CD4-positive, alpha-beta T cell treated with Interleukin-21 for 1 hour (primary cell): Measurements from ENCODE around the gene KLF16.

Source experiments
- DNase-seq: peaks from one replicate; pipeline ENCODE4 v3.0.0-alpha.2; 2020

Gene KLF16

DNA sequence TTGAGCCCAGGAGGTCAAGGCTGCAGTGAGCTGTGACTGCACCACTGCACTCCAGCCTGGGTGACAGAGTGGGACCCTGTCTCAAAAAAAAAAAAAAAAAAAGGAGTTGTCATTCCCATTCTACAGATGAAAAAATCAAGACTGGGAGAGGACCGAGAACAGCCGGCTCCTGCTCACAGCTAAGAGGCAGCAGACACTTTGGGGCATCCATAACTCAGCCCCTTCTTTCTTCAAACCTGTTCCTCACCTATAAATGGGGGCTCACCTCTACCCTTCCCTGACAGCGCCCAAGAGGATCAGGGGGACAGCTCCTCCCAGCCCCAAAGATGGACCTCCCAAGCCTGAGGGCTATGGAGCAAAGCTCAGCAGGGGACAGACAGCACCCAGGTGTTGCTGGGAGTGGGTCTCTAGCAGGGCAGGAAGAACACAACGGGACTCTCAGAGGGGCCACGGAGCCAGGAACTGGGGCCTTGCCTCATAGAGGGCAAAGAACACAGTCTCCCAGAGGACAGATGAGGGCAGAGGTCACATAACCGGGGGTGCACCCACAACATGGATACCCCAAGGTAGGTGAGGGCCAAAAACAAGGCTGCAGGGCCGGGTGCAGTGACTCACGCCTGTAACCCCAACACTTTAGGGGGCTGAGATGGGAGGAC lies 3.4 kb upstream of the KLF16 start:
- no peak for DNase-seq

DNA sequence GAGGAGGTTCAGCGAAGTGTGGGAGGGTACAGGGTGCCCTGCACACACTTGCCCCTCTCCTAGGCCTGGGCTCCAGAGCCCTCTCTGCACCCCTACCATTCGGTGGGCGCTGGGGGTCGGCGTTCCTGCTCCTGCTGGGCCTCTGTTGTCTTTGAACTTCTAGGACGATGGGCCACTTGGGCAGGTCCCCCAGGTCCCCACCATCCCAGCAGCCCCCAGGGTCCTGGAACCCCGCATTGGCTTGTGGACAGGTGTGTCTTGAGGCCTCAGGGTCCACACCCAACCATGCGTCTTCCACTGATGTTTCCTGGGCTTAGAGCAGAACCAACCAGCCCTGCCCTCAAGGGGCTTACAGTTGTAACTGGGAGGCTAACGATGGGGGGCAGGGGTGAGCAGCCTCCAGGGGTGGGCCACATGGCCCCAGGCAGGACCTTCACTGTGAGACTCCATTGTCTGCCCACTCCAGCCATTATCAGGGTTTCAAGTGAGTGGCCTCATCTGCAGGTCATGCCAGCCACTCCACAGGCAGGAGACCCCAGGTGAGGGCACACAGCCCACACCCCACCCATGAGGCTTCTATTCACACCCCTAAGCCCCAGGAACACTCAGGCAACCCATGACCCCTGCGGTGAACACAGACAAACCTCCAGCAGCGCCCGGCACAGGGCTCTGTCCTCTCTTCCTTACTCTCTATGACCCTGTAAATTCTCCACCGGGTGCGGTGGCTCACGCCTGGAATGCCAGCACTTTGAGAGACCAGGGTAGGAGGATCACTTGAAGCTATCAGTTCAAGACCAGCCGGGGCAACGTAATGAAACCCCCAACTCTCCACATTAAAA lies 2.0 kb upstream of the KLF16 start:
- DNase-seq: no peak

DNA sequence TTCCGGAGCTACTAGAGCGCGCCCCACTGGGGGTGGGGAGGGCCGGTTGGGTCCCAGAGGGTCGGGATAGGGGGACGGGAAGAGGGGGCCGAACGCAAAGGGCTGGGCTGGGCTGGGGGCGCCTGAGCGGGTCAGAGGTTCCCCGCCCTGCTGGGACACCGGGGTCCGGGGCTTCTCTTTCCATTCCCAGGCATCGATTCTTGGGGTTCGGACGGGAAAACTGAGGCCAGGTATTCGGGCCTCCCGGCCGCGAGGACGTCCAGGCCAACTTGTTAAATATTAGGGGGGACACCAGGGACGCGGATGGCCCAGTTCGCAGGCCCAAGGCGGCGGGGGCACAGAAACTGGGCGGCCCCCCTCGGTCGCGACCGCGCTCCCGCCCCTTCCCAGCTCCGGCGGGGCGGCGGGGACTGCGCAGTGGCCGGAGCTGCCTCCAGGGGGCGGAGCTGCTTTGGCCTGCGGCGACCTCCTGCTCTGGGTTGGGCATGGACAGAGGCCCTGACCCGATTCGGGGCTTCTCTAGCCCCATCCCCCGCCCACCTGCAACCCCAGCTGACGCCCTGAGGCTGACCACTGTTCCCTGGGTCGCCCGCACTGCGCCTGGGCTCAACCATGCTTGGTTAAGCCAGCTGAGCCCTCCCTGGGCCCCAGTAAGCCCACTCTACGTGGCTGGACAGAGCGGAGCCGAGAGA lies 1.2 kb upstream of the KLF16 start:
- peak; percentile 70 for DNase-seq

DNA sequence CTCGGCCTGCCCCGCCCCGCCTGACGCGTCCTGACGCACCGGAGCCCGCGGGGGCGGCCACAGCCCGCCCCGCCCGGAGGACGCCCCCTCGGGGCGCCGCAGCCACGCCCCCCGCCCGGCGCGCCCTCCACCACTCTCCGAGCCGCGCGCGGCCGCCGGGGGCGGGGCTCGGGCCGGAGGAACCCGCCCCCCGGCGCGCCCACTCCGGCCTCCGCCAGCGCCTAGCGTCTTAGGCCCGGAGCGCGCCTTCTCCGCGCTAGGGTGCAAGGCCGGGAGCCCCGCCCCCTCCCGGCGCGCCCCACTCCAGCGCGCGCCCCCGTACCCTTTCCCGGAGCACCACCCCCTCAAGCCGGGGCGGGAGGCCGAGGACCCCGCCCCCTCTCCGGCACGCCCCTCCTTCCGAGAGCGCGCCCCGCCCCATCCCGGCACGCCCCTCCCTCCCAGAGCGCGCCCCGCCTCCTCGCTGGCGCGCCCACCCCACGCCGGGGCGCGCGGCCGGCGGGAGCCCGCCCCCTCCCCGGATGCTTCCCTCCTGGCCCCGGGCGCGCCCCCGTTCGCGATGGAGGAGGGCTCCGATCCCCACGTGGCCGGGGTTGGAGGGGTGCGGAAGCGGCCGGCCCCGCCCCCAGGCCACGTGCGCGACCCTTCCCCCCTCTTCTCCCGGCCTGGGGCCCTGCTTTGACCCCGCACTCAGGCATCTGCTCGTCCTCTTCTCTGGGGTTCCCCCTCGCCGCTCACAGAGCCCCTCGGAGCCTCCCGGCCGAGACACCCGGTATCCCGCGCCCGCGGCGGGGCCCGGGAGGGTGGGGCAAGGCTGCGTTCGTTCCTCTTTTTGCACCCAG lies 480 bp upstream of the KLF16 start:
- peak; percentile 93 for DNase-seq

DNA sequence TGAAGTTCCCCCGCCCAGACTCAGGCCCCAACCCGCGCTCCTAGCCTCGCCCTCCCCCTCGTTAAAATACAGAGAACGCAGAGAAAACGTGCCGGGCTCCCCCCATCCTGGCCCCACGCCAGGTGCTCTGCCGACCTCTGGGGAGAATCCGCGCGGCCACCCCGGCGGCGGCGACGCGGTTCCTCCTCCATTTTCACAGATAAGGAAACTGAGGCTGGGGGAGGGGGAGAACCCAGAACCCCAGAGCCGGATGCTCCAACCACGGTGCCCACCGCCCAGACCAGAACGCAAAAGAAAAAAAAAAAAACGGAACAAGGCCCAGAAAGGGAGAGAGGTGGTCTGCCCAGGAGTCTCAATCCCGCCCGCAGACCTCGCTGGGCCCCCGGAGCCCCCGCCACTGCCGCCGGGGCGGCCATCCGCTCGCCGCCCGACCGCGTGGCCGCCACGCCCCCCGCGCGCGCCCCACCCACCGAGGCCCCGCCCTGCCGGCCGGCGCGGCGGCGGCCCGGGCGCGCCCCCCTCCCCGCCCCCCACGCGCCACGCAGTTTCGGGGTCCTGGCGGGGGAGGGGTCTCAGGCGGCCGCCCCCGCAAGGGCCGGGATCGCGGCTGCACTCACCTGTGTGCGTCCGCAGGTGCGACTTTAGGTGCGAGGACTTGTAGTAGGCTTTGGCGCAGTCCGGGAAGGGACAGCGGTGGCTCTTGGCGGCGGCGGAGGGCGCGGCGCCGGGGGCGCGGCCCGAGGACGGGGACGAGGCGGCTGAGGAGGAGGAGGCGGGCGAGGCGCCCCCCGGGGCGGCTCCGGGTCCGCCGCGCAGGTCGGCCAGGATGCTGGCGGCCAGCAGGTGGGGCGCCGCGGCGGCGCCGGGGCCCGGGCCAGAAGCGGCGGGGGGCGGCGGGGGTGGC lies 703 bp downstream of the KLF16 start:
- peak; percentile 71 for DNase-seq

DNA sequence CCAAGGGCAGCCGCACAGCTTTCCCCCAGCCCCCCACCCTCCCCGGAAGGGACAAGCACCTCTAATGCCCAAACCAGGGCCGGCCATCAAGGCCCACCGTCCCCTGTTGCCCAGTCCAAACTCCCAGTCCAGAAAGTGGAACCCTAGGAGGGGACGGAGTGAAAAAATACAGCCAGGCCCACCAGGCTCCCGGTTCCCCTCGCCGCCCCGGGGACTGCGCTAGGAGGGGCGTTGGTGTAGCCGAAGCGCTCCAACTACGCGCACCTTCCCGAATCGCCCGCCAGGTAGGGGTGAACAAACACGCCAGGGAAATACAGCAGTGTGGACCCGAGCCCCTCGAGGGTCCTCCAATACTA lies 1.3 kb downstream of the KLF16 start:
- no peak for DNase-seq

DNA sequence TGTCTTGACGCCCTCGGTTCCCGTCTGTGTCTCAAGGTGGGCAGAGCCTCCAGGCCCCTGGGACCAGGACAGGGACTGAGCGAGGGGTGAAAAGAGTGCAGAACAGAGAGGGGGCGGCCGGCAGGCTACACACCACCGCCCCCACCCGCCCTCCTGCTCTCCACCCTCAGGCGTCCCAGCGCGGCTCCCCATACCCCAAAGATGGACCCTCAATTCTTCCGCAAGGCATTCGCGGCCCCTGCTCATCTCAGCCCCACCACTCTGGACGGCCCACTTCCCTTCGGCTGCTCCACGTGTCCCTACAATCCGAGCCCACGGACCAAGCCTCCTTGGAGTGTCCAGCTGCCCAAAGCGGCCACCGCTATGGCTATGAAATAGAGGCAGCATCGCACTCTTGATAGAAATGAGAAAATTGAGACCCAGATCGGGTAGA lies 1.8 kb downstream of the KLF16 start:
- no peak for DNase-seq

DNA sequence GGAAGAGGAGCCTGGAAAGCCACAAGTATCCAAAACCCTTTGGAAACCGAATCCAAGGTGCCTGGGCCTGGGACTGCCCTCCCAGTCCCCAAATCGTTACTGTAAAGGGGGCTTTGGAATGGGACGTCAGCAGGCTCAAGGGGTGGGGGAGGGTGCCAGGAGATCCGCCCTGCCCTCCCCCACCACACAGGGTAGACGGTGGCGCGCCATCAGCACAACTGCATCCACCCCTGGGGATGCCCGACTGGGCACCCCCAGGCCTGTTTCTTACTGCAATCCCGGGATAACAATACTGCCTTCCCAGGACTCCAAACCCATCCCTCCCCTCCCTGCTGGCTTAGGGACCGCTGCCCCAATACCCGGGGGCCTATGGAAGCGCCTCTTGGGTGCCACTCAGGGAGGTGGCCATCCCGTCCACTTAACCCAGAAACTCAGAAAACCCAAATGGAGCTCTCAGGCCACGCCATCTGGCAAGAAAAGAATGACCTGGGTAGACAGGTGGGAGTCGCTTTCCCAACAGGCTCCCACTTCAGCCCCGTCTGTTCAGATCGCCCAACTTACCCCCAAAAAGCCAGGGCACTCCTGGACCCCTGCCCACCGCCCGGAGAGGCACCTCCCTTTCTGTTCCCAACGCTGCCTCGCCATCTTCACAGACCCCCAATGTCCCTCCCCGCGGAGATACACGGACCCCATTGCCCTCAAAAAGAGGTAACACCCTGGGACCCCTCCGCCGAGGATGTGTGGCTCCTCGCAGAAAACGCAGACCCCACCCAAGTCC lies 2.4 kb downstream of the KLF16 start:
- DNase-seq: no peak

DNA sequence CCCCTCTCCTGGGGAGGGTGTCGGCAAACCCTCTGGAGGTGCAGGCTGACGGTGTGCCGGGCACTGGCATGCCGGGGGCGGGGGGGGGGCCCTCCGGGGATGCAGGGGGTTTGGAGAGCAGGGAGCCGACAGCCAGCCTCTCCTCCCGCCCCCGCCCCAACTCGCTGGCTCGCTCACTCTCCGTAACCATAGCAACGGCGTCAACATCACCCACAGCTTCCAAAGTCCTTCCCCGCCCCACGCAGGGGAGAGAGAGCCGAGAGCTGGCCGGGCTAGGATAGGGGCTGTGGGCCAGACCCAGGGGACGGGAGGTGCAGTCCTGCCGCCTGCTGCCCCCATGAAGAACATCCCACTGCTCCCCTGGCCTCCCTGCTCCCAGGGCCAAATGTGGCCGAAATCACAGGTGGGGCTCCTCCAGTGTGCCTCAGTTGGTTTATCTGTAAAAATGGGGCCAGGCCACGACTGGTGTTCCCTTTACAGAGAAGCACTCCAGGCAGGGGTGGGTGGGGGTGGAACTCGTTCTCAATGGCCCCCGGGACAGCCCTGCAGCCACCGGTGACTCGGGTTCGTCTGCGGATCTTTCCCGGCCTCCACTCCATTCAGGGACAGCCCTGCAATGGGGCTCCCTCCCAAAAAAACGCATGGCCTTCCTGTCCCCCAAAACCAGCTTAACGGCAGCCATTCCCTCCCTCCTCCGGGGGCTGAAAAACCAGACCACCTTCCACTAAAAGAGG lies 3.2 kb downstream of the KLF16 start:
- DNase-seq: peak; percentile 77

DNA sequence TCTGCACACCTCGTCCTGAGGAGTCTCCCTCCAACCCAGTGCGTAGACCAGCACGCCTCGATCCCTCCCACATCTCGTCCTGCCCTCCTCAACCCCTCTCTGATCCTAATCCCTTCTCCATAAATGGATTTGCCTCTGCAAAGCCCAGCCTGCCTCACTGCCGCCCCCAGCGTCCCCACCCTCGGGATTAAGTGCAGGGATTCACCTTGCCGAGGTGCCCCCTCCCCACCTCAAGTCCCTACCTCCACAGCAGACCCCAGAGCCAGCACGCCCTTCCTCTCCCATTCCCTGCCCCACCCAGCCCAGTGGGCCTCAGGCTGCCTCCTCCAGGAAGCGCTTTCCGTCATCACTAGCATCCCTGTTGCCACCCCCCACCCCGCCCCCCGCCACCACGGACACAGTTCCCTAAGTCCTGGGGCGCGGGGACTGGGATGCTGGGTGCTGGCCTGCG lies 4.0 kb downstream of the KLF16 start:
- DNase-seq: no peak

DNA sequence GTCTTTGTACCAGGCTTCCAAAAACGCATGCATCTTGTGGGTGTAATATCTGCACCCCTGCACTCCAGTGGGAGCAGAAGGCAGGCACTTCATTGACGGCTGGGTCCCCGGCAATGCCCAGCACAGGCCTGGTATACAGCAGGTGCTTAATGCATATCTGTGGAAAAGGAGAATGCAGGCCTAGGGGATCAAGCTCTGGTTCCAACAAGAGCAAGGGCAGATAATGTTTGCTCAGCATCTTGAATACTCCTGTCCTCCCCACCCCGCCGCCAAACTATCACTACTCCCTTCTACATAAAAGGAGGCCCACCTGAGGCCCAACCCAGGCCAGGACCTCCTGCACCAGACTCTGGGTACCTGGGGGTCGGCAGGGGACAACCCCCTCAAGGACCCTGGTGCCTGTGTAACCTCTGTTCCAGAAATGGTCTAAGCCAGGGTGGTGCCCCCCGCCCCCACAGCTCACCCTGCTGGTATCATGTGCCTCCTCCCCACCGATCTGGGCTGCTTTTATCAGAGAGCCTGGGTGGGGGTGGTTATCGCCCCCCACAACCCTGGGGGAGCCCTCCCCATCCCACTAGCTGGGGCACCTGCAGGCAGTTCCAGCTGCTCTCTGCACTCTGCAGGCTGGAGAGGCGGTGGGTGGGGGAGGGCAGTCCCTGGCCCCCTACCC lies 4.8 kb downstream of the KLF16 start:
- no peak for DNase-seq

DNA sequence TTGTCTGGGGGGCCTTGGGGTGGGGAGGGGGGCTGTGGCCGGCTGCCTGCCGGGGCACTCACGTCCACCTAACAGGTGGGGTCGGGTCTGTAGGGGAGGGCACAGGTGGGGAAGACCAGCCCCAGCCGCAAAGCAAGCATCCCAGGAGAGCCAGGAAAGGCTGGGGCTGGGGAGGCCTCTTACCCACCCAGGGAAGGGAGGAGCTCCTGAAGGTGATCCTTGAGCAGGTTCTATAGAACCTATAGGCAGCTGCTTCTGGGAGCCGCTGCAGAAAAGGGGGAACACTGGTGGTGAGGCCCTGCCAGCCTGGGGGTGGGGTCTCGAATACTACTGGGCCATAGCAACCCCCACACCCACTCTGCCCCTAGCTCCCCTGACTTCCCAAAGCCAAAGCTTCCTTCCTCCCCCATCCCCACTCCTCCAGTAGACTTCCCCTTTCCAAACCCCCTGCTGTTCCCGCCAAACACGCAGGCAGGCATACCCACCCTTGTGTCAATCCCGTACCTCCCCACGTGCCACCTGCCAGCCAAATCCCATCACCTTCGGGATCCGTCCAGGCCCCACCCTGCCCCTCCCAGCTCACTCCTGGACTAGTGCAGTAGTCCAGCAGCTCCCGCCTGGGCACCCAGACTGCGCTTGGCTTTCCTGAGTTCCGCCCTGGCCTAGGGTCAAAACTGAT lies 5.6 kb downstream of the KLF16 start:
- DNase-seq: no peak

DNA sequence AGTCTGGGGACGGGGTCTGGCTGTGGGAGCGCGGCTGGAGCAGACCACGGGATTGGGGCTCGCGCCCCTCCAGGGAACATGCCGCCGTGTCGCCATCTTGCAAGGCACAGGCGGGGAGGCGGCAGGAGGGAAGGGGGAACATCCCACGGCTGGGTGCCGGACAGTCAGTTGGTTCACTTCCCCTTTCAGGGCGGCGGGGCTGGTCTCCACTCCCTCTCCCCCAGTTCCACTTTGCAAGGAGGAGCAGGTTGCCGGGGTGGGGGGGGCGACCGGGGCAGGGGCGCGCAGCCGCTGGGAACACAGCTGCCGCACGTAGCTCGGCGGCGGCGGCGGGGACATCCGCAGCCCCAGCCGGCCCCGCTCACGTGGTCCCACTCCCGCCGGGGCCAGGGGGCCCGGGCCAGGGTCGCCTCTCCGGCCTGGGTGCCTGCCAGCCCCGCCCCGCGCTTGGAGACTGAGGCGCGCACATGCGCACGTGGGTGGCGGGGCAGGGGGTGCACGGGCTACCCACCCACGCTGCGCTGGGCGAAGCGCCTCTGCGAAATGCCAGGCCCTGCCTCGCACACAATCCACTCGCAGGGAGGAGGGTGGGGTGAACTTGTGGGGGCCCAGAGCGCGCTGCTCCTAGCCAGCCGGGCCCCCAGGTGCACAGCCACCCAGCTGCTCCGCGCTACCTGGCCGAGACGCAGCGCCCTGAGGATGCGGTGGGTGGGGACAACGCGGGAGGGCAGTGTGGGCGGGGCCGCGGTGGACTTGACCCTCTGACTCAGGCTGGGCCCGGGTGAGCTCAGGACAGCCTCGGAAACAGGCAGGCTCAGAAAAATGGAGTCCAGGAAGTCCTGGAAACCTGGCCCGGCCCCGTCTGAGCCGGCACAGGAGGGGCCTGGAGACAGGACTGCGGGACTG lies 6.4 kb downstream of the KLF16 start:
- peak; percentile 46 for DNase-seq

DNA sequence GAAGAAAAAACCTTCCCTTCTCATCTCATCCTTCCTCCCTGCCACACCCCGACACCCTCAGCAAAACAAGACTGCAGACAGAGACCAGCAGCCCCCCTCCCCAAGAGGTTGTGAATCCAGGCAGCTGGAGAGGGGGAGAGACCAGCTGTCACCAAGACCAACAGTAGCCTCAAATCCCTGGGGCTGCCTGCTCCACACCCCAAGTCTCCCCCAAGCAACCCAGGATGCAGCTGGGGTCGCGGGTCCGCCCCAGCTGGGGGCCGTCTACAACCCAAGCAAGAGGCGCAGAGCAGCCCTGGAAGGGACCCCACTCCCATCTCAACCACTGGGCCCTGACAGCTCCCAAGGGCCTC lies 7.1 kb downstream of the KLF16 start:
- no peak for DNase-seq

DNA sequence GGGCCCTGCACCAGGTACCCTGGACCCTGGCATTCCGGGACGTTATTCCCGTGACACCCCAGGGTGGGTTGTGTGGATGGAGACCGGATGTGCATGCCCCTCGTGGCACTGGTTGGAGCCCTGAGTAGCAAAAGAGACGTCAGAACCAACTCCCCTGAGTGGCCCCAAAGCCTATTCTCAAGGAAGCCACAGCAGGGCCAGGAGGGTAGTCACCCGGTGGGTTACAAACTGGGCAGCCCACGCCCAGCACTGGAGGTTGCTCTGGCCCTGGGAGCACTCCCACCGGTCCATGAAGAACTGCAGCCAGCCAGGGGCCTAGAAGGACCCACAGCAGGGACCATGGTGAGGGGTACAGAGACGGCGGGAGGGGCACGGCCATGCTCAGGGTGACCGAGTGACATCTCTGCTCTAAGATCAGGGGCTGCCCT lies 7.5 kb downstream of the KLF16 start:
- peak; percentile 38 for DNase-seq

DNA sequence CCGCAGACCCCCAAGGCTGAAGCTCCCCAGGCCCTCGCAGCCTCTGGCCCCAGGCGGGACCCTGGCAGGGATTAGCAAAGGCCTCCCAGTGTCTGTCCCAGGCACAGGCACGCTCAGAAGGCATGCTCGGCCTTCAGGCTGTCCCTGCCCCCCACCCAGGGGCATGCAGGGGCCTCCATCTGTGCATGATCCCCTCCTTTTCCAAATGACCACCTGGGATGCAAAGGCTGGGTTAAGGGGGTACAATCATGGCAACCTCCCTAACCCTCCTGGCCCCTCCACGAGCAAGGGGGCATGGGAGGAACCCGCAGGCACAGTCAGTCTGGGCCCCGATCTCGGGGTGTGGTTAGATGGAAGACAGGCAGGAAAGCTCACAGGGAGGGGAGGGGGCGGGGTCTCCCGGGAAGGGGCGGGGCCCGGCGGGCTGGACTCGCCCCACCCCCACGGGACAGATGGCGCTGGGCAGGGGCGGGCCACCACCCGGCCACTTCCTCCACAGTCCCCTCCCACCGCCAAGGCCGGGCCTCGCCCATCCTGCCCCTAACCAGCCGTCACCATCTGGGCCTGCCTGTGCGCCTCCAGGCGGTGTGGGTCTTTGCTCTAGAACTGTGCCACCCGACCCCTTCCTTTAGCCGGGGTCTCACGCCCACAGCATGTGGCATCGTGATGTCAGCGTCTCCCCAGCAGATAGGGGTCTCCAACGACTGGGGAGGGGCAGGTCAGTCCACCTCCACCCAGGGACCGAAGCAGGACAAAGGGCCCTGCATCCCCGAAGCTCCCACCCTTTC lies 8.1 kb downstream of the KLF16 start:
- peak; percentile 92 for DNase-seq

DNA sequence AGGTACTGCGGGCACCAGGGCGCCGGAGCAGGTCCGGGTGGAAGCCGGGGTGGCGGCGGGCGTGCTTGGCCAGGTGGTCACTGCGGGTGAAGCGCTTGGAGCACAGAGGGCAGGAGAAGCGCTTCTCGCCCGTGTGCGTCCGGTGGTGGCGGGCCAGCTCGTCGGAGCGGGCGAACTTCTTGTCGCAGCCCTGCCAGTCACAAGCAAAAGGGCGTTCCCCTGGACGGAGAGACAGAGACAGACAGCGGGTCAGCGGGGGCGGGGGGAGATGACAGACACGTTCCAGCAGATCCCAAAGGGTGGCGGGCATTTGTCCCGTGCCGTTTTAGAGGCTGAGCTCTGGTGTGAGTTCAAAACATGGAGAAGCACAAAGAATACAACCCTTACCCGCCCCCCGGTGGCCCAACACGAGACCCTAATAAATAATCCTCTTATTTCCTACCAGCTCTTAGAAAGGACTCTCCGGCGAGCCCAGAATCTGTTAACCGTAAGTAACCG lies 8.8 kb downstream of the KLF16 start:
- DNase-seq: no peak
